HG02852 (cell line): ENCODE measurements around the gene LRP1B.
"Not testable (repeated sequence)": the region's sequence is repeated elsewhere in the genome, so short reads cannot be mapped to it uniquely, and the experiment has no call there.

Experiments used
- ATAC-seq: cut with Tn5 transposase; IDR thresholded peaks from one replicate; pipeline ENCODE4 v1.9.1; 2021; ENCODE audit warnings: mild to moderate bottlenecking, moderate library complexity; ENCODE audit not compliant: unreplicated experiment

Gene LRP1B

GRCh38 chr2:141199711-141200110 is 931.1 kb downstream of the LRP1B start:
- ATAC-seq = no peak

GRCh38 chr2:141195087-141195486 is 935.7 kb downstream of the LRP1B start:
- no peak for ATAC-seq

GRCh38 chr2:141187075-141187439 is 943.8 kb downstream of the LRP1B start:
- no peak for ATAC-seq

DNA sequence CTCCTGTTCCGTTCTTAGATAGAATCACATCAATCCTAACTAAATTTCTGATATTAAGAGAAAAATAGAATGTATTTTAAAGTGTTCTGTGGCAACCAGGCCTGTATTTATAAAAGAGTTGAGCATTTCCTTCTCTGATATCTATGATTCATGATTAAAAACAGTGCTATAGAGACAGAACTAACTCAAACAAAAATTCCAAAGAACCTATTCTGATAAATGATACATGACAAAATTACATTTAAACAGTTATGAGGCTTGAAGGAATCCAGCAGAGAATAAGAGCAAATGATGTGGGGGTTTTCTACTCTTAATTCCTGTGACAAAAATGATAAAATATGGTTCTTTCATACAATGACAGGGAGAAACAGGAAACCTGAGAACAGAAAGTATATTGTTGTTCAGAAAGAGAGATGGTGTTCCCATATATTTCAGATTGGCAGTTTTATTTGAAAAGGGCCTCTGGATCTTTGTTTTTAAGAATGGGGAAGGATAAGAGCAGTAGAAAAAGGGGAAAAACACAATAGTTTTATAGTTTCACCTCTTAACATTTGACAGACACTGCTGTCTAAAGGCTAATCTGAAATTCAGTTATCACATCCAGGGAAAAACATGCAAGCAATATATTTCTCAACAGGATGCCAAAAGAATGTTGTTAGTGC is 944.3 kb downstream of the LRP1B start:
- no peak for ATAC-seq

- no peak for ATAC-seq
Observed at GRCh38 chr2:141182246-141182645, 948.6 kb downstream of the LRP1B start.

DNA sequence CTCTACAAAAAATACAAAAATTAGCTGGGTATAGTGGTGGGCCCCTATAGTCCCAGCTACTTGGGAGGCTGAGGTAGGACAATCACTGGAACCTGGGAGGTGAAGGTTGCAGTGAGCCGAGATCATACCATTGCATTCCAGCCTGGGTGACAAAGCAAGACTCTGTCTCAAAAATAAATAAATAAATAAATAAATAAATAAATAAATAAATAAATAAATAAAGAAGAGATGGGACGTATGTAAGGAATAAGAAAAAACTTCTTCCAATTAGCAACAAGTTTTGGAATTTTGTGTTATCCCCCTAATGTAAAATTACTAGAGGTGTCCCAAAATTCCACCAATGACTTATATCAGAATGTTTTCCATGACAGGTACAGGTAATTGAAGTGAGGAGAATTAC is 961.7 kb downstream of the LRP1B start:
- not testable (repeated sequence) for ATAC-seq

GRCh38 chr2:141162314-141162713 is 968.5 kb downstream of the LRP1B start:
- no peak for ATAC-seq

DNA sequence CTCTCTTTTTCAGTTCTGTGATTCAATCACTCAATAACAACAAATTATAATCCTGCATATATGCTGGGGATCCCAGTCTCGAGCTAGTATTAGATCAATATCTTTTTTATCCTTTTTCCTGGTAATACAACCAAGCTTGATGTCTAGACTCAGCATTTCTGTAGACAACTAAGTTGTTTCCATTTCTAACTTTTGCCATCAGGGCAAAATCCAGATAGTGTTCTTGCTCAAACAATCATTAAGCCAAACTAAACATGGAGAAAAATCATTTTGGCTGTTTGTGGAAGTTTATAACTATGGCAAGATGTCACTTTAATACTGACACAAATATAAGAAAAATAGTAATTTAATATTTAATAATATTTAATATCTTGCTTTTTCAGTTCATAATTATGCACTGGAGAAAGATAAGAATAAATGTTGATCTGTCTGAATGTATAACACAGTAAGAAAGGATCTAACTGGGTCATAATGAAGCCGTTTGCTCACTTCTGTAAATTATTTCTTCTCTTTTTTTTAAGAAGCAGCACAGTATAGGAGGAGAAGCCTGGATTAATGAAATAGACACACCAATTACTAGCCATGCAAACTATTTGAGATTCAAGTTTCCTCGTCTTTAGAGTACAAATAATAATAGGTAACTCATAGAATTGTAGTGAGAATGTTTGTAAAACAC is 979.1 kb downstream of the LRP1B start:
- ATAC-seq = no peak

DNA sequence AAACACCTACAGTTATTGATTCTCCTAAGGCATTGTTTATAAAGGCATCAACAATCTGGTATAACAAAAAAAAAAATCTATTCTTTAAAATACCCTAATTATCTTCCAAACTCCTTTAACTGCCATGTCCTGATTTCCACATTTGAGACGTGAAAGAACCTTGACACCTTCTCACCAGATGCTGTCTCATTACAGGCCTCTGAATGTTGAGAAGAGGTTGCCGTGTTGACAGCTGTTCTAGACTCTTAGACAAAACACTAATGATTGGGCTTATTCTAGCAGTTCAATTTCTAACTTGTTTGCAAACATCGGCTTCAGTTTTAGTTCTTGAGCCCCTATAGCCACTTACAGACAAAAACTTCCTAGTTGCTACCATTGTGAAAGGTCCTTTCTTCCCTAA is 988.8 kb downstream of the LRP1B start:
- no peak for ATAC-seq

DNA sequence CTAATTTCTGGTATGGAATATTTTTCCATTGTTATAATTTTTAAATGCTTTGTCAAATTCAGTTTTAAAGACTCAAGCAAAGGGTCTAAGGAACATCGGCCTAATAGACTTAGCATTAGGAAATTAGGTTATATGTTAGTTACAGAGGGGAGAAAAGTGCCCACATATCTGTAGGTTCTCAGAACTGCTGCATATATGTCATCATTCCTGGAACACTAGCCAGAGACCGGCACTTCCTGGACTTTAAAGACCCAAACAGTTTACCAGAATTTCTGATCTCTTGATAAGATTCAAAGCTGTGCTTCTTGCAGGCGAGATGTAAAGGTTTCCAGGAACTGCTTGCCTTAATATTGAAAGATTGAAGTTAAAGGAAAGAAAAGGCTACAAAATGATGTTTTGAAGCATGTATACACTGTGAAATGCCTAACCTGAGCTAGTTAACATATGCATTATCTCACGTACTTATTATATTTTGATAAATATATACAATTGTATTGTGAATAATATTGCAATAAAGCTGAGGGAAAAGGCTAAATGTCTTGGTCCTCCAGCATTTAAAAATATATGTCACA is 993.6 kb downstream of the LRP1B start:
- no peak for ATAC-seq

GRCh38 chr2:141133883-141134282 is 996.9 kb downstream of the LRP1B start:
- no peak for ATAC-seq

DNA sequence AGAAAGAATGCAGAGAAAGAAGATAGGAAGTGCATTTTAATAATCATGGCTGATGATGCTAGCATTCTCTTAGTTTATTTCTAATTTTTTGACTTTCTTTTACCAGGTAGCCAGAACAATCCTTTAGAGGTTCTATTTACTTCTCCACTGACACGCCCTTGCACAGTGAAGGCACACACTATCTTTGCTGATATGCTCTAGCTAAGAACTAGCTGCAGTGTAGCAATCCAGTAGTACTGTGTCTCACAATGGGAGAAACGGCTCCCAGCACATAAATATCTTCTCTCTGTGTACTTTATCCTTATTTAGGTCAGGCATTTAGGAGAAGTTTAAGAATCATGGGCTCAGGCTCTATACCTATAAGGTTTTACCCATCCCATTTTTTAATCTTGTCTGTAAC is 1005.4 kb downstream of the LRP1B start:
- no peak for ATAC-seq

DNA sequence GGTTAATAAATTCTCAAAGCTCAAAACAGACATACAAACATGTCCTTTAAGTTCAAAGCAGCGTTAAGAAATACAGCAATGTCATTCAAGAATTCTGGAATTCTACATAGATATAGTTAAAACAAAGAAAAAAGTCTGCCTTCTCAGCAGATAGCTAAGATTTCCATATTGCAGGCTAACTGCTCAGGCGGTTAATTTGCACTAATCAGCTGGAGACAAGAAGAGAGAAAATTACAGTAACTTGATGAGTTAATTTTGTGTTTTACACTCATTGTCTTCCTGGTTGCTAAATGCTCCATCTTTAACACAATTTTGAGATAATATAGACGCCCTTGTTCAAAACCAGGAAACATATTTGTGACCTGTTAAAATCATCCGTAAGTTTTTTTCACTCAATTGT is 1012.0 kb downstream of the LRP1B start:
- no peak for ATAC-seq

- ATAC-seq = no peak
Observed at GRCh38 chr2:141113301-141113700, 1017.5 kb downstream of the LRP1B start.

DNA sequence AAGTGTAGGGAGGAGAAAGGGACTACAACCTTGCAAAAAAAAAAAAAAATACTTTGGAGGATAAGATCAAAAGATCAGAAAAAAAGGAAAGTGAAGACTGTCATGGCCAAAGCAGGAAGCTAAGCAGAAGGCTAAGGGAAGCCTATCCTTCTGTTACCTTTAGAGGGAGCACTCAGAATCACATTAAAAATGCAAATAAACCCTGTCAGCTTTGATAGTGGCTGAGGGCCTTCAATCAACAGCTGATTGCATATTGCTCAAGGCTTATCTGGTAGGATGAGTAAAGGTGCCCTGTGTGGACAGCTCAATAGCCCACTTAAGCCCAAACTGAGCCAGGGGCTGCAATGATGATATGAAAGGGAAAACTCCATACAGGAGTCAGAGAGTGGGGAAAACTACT is 1021.2 kb downstream of the LRP1B start:
- ATAC-seq = no peak

GRCh38 chr2:141105763-141106162 is 1025.1 kb downstream of the LRP1B start:
- no peak for ATAC-seq

DNA sequence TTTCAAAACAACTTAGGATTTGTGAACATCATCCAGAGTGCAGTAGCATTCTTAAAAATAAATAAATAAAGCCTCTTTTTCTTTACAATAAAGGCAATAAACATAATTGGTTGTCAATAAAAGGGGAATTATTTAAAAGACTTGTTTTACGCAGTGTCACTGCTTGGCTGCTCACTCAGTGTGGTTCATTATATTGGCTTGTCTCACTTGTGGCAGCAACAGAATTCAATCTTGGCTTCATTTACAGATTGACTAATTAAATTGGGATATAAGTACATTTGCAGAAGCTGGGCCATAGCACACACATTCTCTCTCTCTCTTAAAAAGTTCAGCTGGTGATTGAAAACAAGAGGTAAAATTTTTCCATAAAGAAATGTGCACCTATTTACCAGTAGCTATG is 1027.6 kb downstream of the LRP1B start:
- ATAC-seq = no peak

GRCh38 chr2:141079231-141079630 is 1051.6 kb downstream of the LRP1B start:
- no peak for ATAC-seq

- no peak for ATAC-seq
Observed at GRCh38 chr2:141075753-141076152, 1055.1 kb downstream of the LRP1B start.

- no peak for ATAC-seq
Observed at GRCh38 chr2:141068053-141068682, 1062.6 kb downstream of the LRP1B start.

GRCh38 chr2:141065042-141065441 is 1065.8 kb downstream of the LRP1B start:
- ATAC-seq = no peak

DNA sequence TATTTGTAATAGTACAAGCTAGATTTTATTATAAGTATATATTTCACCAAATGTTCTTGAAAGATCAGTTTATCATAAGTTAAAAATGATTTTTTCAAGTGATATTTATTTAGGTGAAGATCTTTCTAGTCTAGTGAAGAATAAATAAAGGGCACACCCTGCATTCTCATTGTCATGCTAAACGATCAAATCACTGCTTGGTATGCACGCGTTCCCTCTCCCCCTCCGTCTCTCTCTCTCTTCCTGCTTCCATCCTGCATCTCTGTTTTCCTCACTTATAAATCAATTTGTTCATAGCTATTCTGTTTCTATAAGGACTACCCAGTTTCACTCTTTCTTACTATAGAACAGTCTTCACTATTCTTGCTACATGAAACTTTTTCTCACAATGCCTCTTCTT is 1067.4 kb downstream of the LRP1B start:
- no peak for ATAC-seq
